HG03565 (cell line): ENCODE measurements around the gene IRAK1.

Experiments
- ATAC-seq: cut with Tn5 transposase; IDR thresholded peaks from one replicate; pipeline ENCODE4 v1.9.1; 2021; ENCODE audit warnings: mild to moderate bottlenecking, moderate library complexity; ENCODE audit not compliant: unreplicated experiment

The IRAK1 gene

GRCh38 chrX:154019633-154020528 is at the start of gene IRAK1:
IRAK1 (minus strand) TSS chrX:154019902; CDS start chrX:154019812, 90 bp downstream.
- peak; percentile 56 for ATAC-seq

DNA sequence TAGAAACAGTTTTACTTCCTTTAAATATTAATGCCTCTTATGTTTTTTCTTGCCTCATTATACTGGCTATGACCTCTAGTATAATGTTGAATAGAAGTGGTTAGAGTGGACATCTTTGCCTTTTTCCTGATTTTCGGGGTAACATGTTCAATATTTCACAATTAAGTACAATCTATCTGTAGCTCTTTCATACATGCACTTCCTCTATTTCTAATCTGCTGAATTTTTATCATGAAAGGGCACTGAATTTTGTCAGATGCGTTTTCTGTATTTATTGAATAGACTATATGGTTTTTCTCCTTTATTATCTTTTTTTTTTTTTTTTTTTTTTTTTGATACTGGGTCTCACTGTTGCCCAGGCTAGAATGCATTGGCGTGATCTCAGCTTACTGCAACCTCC is 48.9 kb upstream of the IRAK1 start:
- no peak for ATAC-seq

GRCh38 chrX:154064637-154065435 is 45.1 kb upstream of the IRAK1 start:
- ATAC-seq: no peak

DNA sequence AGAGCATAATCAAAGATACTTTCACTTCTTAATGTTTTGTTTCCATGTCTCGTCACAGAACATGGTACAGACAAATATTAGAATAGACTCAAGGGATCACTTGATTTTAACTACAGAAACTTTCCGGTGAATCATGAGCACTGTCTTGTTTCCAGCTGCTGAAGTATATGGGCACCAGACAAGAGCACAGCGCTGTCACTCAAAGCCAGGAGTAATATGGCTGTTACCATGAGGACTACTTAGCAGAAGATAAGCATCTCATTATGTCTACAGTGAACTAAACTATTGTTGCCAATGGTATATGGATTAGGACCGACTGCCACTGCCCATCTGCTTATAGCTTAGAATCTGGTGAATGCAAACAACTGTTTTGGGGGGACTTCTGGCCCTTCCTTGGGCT is 43.5 kb upstream of the IRAK1 start:
- ATAC-seq: no peak

DNA sequence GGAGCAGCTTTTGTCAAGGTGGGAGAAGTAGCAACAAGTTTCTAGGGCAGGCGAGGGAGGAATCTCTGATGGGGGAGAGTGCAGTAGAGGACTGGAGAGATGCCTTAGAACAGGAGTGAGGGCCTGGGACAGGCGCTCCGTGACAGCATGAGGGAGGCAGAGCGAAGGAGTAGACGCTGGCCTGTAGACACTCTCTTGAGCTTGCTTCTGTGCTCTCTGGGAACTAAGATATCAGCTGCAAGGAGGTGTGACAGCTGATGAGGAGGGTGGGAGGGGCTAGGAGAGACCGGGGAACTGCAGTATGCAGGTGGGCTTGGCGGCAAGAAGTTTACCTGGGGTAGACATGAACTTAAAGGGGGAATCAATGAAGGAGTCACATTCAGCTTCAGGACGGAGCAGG is 42.1 kb upstream of the IRAK1 start:
- ATAC-seq: no peak

GRCh38 chrX:154059729-154060245 is 40.1 kb upstream of the IRAK1 start:
- no peak for ATAC-seq

DNA sequence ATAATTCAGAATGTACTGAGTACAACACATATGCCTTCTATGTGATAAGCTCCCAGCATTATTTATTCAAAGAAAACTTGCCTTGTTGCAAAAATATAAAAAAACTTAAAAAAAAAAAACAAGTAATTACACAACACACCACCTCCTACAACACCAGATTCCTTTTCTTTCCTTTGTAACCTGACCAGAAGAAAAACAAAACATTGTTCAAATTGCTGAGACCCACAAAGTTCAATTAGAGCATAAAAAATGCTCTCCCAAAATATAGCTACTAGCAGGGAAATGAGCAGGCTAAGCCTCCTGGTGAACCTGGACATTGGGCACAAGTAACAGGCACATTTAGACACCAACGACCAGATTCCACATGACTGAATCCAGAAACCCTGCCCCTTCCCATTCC is 39.5 kb upstream of the IRAK1 start:
- no peak for ATAC-seq

- no peak for ATAC-seq
Measured at GRCh38 chrX:154058214-154058997, 38.7 kb upstream of the IRAK1 start.

GRCh38 chrX:154057791-154058190 is 38.1 kb upstream of the IRAK1 start:
- ATAC-seq: no peak

DNA sequence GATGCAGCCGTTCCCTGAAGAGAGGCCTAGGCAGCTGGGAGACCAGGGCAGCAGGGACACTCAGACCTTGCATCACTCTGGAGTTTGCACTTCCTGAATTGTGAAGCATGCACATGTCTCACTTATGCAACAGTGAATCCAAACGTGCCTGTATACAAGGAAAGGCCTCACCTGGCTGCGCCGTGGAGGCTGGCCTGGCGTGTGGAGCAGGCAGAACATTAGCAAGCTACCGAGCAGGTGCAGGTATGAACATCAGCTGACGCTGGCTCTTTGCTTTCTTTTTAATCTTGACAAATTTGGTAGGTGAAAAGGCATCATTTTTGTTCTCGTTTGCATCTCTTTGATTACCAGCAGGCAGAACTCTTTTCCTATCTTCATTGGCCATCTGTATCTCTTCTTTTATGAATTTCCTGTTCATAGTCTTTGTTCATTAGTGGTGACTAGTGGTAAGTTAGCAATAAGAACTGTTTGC is 37.1 kb upstream of the IRAK1 start:
- ATAC-seq: no peak

- ATAC-seq: no peak
Measured at GRCh38 chrX:154051201-154051810, 31.6 kb upstream of the IRAK1 start.

DNA sequence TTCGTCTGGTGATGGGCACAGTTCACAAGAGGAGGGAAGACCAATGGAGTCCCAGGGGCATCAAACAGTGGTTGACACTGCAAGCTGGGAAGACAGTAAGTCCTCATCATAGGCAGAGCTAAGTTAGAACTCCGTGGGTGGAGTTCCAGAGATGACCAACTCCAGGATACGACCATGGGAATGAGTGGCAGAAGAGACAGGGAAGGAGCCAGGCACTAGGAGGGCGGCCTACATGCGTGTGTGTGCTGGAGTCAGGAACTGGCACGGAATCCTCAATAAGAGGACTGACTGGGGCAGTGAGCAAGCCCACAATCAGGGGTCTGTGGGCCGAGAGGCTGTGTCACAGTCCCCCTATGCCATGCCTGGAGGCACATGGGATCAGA is 30.4 kb upstream of the IRAK1 start:
- ATAC-seq: no peak

- no peak for ATAC-seq
Measured at GRCh38 chrX:154049209-154050112, 29.8 kb upstream of the IRAK1 start.

DNA sequence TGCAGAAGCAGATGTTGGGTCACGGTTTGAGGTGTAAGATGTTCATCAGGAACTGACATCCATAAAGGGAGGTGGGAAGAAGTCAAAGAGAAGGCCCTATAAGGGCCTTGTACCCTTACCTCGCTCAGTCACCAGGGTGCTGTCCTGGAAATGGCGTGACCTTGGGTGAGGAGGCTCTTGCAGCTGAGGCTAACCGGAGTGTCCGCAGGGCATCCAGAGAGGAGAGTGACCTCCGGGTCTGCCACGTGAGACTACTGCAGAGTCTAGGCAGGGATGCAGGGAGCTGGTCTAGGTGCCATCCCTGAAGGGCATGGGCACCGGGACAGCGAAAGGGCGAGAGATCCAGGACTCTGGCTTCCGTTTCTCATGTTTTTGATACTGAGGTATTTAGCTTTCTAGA is 28.7 kb upstream of the IRAK1 start:
- ATAC-seq: no peak

GRCh38 chrX:154046940-154047610 is 27.4 kb upstream of the IRAK1 start:
- no peak for ATAC-seq

DNA sequence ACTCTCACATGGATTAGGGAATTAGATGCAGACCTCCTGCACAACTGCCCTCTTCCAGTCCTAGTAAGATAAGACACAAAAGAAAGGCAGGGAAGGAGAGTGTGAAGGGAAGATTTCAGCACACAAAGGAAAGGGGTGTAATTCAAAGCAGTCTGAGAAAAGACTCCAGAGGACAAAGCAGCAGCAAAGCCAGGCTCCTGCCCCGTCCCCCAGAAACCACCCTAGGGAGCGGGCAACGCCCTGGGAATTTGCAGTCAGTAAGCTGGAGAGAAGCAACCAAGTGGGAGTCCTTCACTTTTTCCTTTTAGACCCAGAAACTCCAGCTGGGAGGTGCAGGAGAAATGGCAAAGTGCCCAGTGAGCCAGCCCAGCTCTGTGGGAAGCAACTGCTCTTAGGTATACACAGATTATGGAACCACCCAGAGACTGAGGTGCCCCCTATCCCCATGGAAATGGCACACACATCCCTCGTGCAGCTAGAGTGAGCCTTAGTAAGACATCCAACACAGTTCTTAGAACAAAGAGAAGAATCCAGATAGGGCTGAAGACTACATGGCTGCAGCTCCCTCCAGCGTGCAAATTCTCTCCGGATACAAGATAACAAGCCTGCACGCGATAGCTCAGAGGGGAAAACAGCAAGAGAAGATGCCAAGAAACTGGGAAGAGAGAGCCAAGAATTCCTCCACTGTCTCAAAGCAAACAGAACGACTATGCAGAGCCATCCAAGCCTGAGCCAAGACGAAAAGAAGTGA is 26.5 kb upstream of the IRAK1 start:
- ATAC-seq: no peak

GRCh38 chrX:154044091-154044490 is 24.4 kb upstream of the IRAK1 start:
- no peak for ATAC-seq
